C4-2B (cell line): ENCODE data around the gene SNX27.

Experiments used
- H3K27ac ChIP-seq: fragments of 450-650 bp; 2 replicates; pipeline ENCODE4 v1.5.1; 2017
- CTCF ChIP-seq: fragments of 450-650 bp; conservative IDR thresholded peaks from 2 replicates; pipeline ENCODE4 v1.5.1; 2017; ENCODE audit warnings: mild to moderate bottlenecking
- ZFX ChIP-seq: fragments of 450-650 bp; IDR thresholded peaks from 2 replicates; pipeline ENCODE4 v1.6.1; 2017

The SNX27 gene

GRCh38 chr1:151739590-151740355, 127.9 kb downstream of the SNX27 start:
- peak overlapping the region; percentile 90 for H3K27ac ChIP-seq
- TF ChIP-seq CTCF (no peak; the same call in 1 of the 2 replicates), ZFX (no peak)

GRCh38 chr1:151741516-151741915, 129.7 kb downstream of the SNX27 start:
- no peak for TF ChIP-seq CTCF
- no peak for TF ChIP-seq ZFX

More at GRCh38 chr1:151741516-151741915, 129.7 kb downstream of the SNX27 start:
- no peak overlapping the region; the same call in 1 of the 2 replicates for H3K27ac ChIP-seq
